ENCODE data around the gene ANKRD2.
"Not testable (repeated sequence)": the region's sequence is repeated elsewhere in the genome, so short reads cannot be mapped to it uniquely, and the experiment has no call there.

The ANKRD2 gene

DNA sequence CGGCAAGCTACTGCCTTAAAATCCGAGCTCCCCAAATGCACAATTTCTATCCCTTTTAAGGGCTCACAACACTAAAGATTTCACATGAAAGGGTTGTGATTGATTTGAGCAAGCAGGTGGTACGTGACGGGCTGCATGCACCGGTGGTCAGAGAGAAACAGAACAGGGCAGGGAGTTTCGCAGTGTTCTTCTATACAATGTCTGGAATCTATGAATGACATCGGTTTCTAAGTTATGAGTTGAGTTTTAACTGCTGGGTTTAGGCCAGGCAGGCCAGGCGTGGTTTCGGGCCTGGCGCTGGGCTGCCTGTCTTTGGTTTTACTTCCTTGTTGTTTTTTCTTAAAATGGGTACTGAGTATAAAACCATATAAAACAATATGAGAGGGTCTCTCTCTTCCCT, 17.0 kb upstream of the ANKRD2 start:
- not testable (repeated sequence) for H3K27ac Mint-ChIP-seq; H3K27me3 Mint-ChIP-seq; H3K9me3 Mint-ChIP-seq (ENCODE audit: low read depth); H3K4me3 Mint-ChIP-seq; H3K36me3 Mint-ChIP-seq; H3K4me1 Mint-ChIP-seq (ENCODE audit: low read depth)

- H3K9me3 Mint-ChIP-seq (ENCODE audit: low read depth); H3K27ac Mint-ChIP-seq; H3K4me3 Mint-ChIP-seq; H3K27me3 Mint-ChIP-seq; H3K36me3 Mint-ChIP-seq; H3K4me1 Mint-ChIP-seq (ENCODE audit: low read depth): not testable (repeated sequence)
Observed at GRCh38 chr10:97560731-97561381, 11.7 kb upstream of the ANKRD2 start.

DNA sequence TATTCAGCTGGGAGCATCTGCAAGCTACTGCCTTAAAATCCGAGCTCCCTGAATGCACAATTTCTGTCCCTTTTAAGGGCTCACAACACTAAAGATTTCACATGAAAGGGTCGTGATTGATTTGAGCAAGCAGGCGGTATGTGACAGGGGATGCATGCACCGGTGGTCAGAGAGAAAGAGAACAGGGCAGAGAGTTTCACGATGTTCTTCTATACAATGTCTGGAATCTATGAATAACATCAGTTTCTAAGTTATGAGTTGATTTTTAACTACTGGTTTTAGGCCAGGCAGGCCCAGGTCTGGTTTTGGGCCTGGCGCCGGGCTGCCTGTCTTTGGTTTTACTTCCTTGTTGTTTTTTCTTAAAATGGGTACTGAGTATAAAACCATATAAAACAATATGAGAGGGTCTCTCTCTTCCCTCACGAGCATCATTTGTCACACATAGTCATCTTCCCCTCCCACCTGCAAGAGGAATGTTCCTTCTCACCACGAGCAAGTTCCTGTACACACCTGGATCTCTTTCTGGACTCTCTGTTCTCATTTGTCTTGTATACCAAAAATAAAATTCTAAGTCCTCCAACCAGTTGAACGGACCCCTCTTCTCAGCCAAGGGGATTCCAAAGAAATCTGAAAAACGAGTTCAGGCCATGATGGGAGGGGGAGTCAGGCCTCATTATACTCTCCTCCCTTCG, 11.0 kb upstream of the ANKRD2 start:
- not testable (repeated sequence) for H3K27ac Mint-ChIP-seq; H3K4me1 Mint-ChIP-seq (ENCODE audit: low read depth); H3K4me3 Mint-ChIP-seq; H3K9me3 Mint-ChIP-seq (ENCODE audit: low read depth); H3K27me3 Mint-ChIP-seq; H3K36me3 Mint-ChIP-seq

DNA sequence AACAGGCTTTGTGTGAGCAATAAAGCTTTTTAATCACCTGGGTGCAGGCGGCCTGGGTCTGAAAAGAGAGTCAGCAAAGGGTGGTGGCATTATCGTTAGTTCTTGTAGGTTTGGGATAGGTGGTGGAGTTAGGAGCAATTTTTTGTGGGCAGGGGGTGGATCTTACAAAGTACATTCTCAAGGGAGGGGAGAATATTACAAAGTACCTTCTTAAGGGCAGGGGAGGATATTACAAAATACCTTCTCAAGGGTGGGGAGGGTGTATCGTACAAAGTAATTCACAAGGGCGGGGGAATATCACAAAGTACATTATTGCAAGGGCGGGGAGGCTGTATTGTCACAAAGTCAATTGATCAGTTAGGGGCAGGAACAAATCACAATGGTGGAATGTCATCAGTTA, 10.2 kb upstream of the ANKRD2 start:
- H3K9me3 Mint-ChIP-seq (ENCODE audit: low read depth); H3K4me1 Mint-ChIP-seq (ENCODE audit: low read depth); H3K27me3 Mint-ChIP-seq; H3K36me3 Mint-ChIP-seq; H3K27ac Mint-ChIP-seq; H3K4me3 Mint-ChIP-seq: not testable (repeated sequence)

DNA sequence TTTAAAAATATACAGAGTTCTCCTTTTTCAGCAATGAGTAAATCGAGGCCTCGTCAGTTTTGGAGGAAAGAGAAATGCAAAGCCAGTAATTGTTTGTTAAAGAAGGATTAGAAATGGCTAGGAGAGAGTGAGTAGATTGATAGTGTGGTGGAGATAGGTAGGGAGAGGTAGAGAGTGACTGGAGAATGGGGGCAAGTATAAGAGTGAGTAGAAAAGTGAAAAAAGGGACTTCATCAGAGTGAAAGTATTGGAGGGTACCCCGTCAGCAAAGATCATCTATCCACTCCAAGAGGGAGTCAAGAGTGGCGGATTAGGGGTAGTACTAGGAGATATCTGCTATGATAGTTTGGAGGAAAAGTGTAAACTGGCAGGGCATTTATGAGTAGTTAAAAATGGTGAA, 9.2 kb upstream of the ANKRD2 start:
- Mint-ChIP-seq H3K36me3 (no peaks in the 10 kb centered on the region), H3K27ac (no peak overlapping the region), H3K27me3 (no peaks in the 10 kb centered on the region), H3K9me3 (ENCODE audit: low read depth) (no peaks in the 10 kb centered on the region), H3K4me3 (no peak overlapping the region), H3K4me1 (ENCODE audit: low read depth) (no peaks in the 10 kb centered on the region)

GRCh38 chr10:97564776-97565175, 7.8 kb upstream of the ANKRD2 start:
- Mint-ChIP-seq H3K27ac (no peak overlapping the region), H3K4me1 (ENCODE audit: low read depth) (no peaks in the 10 kb centered on the region), H3K4me3 (no peak overlapping the region), H3K27me3 (no peaks in the 10 kb centered on the region), H3K9me3 (ENCODE audit: low read depth) (no peaks in the 10 kb centered on the region), H3K36me3 (peaks cover 3% of the 10 kb centered on the region)

DNA sequence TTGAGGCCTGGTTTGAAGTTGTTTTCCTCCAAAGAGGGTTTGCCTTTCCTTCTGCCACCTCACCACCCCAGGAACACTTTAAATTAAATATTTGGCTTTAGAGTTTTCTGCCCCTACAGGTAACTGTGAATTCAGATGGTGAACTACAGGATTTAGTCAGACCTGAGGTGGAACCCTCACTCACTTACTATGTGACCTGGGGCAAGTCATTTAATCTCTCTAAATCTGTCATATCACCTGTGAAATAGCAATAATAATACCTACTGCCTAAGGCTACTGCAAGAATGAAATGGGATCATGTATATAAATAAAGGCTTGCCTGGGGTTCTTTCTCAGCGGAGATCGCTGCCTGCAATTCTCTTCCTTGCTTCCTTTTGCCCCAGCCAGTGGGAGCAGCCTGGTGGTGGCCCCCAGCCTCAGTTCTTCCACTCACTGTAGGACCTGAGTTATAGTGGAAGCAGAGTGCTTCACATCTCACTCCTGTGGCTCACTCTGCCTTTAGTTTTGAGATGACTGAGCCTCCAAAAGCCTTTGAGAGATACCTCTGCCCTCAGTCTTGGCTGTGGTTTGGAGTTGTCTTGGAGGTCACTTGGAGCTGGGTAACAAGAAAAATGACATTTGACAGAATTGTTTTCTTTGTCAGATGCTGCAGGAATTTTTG, 6.1 kb upstream of the ANKRD2 start:
- Mint-ChIP-seq H3K4me3 (no peak overlapping the region), H3K27me3 (no peaks in the 10 kb centered on the region), H3K9me3 (ENCODE audit: low read depth) (no peaks in the 10 kb centered on the region), H3K27ac (no peak overlapping the region), H3K4me1 (ENCODE audit: low read depth) (no peaks in the 10 kb centered on the region), H3K36me3 (peaks cover 3% of the 10 kb centered on the region)

DNA sequence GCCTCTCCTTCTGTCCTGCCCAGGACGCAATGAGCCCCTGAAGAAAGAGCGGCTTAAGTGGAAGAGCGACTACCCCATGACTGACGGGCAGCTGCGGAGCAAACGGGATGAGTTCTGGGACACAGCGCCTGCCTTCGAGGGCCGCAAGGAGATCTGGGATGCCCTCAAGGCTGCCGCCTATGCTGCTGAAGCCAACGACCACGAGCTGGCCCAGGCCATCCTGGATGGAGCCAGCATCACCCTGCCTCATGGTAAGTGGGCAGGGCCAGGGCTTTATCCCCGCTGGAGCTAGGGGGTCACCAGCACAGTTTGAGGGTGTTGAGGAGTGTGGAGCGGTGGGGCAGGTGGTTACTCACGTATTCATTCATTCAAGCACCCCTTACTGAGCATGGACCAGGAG, 4.7 kb upstream of the ANKRD2 start:
- no peak overlapping the region for H3K4me3 Mint-ChIP-seq
- H3K9me3 Mint-ChIP-seq (ENCODE audit: low read depth), result no peaks in the 10 kb centered on the region
- H3K27ac Mint-ChIP-seq, result no peak overlapping the region
- H3K4me1 Mint-ChIP-seq (ENCODE audit: low read depth), result no peaks in the 10 kb centered on the region
- H3K36me3 Mint-ChIP-seq, result peaks cover 3% of the 10 kb centered on the region
- H3K27me3 Mint-ChIP-seq, result no peaks in the 10 kb centered on the region

DNA sequence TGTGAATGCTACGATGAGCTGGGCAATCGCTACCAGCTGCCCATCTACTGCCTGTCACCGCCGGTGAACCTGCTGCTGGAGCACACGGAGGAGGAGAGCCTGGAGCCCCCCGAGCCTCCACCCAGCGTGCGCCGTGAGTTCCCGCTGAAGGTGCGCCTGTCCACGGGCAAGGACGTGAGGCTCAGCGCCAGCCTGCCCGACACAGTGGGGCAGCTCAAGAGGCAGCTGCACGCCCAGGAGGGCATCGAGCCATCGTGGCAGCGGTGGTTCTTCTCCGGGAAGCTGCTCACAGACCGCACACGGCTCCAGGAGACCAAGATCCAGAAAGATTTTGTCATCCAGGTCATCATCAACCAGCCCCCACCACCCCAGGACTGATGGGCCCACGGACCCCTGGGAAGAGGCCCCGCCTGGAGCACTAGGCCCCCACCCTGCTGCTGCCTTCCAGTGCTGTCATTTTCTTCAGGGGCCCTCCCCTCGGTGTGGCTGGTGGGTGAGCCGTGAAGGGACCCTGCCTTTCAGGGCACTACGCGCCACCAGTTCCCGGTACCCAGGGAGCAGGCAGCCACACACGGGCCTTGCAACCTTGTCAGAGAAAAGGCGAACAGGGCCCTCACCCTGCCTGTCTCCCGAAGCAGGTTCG, 2.3 kb upstream of the ANKRD2 start:
- H3K4me3 Mint-ChIP-seq, result no peak overlapping the region
- H3K36me3 Mint-ChIP-seq, result peaks cover 3% of the 10 kb centered on the region
- H3K4me1 Mint-ChIP-seq (ENCODE audit: low read depth), result no peaks in the 10 kb centered on the region
- H3K9me3 Mint-ChIP-seq (ENCODE audit: low read depth), result no peaks in the 10 kb centered on the region
- H3K27ac Mint-ChIP-seq, result no peak overlapping the region
- no peaks in the 10 kb centered on the region for H3K27me3 Mint-ChIP-seq

- no peak overlapping the region for H3K27ac Mint-ChIP-seq
- H3K27me3 Mint-ChIP-seq, result no peaks in the 10 kb centered on the region
- peaks cover 3% of the 10 kb centered on the region for H3K36me3 Mint-ChIP-seq
- H3K4me3 Mint-ChIP-seq, result no peak overlapping the region
- no peaks in the 10 kb centered on the region for H3K9me3 Mint-ChIP-seq (ENCODE audit: low read depth)
- H3K4me1 Mint-ChIP-seq (ENCODE audit: low read depth), result no peaks in the 10 kb centered on the region
Observed at GRCh38 chr10:97570789-97571471, 1.6 kb upstream of the ANKRD2 start.

DNA sequence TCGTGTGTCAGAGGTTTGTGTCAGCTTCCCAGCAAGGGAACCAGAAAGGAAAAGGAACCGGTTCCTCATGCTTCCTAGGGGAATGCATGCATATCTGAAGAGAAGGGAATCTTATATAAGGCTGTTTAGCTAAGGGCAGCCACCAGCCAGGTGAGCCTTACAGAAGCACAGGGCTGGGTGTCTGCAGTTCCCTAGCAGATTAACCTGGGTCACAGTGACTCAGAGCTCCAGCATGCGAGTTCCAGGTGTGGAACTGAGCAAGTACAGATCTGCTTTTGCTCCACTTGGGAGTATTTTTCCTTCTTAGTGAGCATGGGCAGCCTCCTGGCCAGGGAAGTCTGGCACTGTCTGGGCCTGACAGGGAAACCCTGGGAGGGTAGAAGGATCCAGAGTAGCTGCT, 957 bp upstream of the ANKRD2 start:
- Mint-ChIP-seq H3K9me3 (ENCODE audit: low read depth) (no peaks in the 10 kb centered on the region), H3K4me3 (no peak overlapping the region), H3K4me1 (ENCODE audit: low read depth) (no peaks in the 10 kb centered on the region), H3K27me3 (no peaks in the 10 kb centered on the region), H3K36me3 (peaks cover 3% of the 10 kb centered on the region), H3K27ac (no peak overlapping the region)

- peaks cover 3% of the 10 kb centered on the region for H3K36me3 Mint-ChIP-seq
- no peaks in the 10 kb centered on the region for H3K4me1 Mint-ChIP-seq (ENCODE audit: low read depth)
- no peaks in the 10 kb centered on the region for H3K9me3 Mint-ChIP-seq (ENCODE audit: low read depth)
- H3K4me3 Mint-ChIP-seq, result no peak overlapping the region
- no peak overlapping the region for H3K27ac Mint-ChIP-seq
- H3K27me3 Mint-ChIP-seq, result no peaks in the 10 kb centered on the region
Observed at GRCh38 chr10:97573021-97573420, 442 bp downstream of the ANKRD2 start.

DNA sequence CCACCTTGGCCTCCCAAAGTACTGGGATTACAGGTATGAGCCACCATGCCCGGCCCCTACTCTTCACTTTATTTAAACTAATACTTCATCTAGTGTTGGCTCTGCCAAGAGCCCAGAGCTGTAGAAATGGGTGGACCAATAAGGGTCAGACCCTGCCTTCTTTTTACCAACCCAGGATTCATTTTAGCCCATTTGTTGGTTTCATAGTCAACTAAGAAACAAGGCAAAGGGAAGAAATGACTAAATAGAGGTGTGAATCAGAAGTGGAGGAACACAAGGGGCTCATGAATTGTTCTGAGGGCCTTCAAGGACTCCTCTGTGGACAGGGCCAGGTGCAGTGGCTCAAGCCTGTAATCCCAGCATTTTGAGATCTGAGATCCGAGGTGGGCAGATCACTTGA, 1.1 kb downstream of the ANKRD2 start:
- H3K4me3 Mint-ChIP-seq, result no peak overlapping the region
- H3K36me3 Mint-ChIP-seq, result peaks cover 3% of the 10 kb centered on the region
- H3K4me1 Mint-ChIP-seq (ENCODE audit: low read depth), result no peaks in the 10 kb centered on the region
- no peaks in the 10 kb centered on the region for H3K9me3 Mint-ChIP-seq (ENCODE audit: low read depth)
- H3K27me3 Mint-ChIP-seq, result no peaks in the 10 kb centered on the region
- H3K27ac Mint-ChIP-seq, result no peak overlapping the region

- no peak overlapping the region for H3K27ac Mint-ChIP-seq
- no peaks in the 10 kb centered on the region for H3K27me3 Mint-ChIP-seq
- H3K36me3 Mint-ChIP-seq, result peaks cover 2% of the 10 kb centered on the region
- H3K9me3 Mint-ChIP-seq (ENCODE audit: low read depth), result no peaks in the 10 kb centered on the region
- no peaks in the 10 kb centered on the region for H3K4me1 Mint-ChIP-seq (ENCODE audit: low read depth)
- H3K4me3 Mint-ChIP-seq, result no peak overlapping the region
Observed at GRCh38 chr10:97574374-97575126, 2.0 kb downstream of the ANKRD2 start.

All from activated naive CD8-positive, alpha-beta T cell (primary cell).